HL-60 (cell line): Measurements from ENCODE around the gene SLC39A6.

Source experiments
- DNase-seq, 2 experiments: peaks; one replicate each; pipeline ENCODE4 v3.0.0-alpha.2; 2010 to 2020; ENCODE audit warnings: low read depth in 1 of 2, low spot score in 1 of 2
- H3K27ac ChIP-seq: fragments of 250-450 bp; sonication (Bioruptor Pico); replicated peaks from 2 replicates; pipeline ENCODE4 v1.5.1; 2020; ENCODE audit warnings: mild to moderate bottlenecking, moderate library complexity
- H3K27me3 ChIP-seq: fragments of 250-450 bp; sonication (Bioruptor Pico); 2 replicates; pipeline ENCODE4 v1.5.1; 2021; ENCODE audit warnings: mild to moderate bottlenecking, moderate library complexity; ENCODE audit not compliant: insufficient read depth, poor library complexity, severe bottlenecking
- H3K4me3 ChIP-seq: replicated peaks from 2 replicates; pipeline ENCODE4 v1.5.1; 2011; ENCODE audit warnings: mild to moderate bottlenecking, control low read depth, low read length; ENCODE audit not compliant: insufficient read depth
- GABPA ChIP-seq: IDR thresholded peaks from 2 replicates; pipeline ENCODE4 v1.6.1; 2012; ENCODE audit warnings: low read depth
- POLR2AphosphoS5 ChIP-seq: IDR thresholded peaks from 2 replicates; pipeline ENCODE4 v1.6.1; 2012; ENCODE audit warnings: low read depth
- SPI1 ChIP-seq: IDR thresholded peaks from 2 replicates; pipeline ENCODE4 v1.6.1; 2012; ENCODE audit warnings: low read depth, mild to moderate bottlenecking, borderline replicate concordance
- TF ChIP-seq, protein P1 (sequence below): IDR thresholded peaks from one replicate; pipeline ENCODE4 v1.5.1; 2011; ENCODE audit warnings: low read length, control low read depth, inconsistent platforms; ENCODE audit not compliant: insufficient read depth
- TF ChIP-seq, protein P2 (sequence below): IDR thresholded peaks from 2 replicates; pipeline ENCODE4 v1.6.1; 2012; ENCODE audit warnings: low read depth; ENCODE audit not compliant: insufficient replicate concordance

Gene SLC39A6

DNA sequence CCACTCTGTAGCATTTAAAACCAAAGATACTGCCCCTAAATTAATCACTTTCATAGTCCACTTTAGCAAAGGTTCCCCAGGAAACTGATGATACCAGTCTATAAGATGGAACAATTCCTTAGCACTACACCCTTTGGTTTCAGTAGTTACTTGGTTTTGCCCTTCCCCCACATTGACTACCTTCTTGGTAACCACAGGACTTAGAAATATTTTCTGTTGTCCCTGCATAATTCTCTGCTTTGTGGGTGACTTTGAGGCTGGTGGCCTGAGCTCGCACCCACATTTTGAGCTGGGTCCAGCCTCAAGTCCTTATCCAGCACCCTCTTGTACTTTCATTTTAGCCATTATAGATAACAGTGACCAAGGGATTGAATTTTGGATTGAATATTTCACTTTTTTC lies 23.6 kb upstream of the SLC39A6 start:
- TF ChIP-seq, protein P1, sequence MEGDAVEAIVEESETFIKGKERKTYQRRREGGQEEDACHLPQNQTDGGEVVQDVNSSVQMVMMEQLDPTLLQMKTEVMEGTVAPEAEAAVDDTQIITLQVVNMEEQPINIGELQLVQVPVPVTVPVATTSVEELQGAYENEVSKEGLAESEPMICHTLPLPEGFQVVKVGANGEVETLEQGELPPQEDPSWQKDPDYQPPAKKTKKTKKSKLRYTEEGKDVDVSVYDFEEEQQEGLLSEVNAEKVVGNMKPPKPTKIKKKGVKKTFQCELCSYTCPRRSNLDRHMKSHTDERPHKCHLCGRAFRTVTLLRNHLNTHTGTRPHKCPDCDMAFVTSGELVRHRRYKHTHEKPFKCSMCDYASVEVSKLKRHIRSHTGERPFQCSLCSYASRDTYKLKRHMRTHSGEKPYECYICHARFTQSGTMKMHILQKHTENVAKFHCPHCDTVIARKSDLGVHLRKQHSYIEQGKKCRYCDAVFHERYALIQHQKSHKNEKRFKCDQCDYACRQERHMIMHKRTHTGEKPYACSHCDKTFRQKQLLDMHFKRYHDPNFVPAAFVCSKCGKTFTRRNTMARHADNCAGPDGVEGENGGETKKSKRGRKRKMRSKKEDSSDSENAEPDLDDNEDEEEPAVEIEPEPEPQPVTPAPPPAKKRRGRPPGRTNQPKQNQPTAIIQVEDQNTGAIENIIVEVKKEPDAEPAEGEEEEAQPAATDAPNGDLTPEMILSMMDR, result no peak
- TF ChIP-seq SPI1 (no peak), POLR2AphosphoS5 (no peak), GABPA (no peak)
- TF ChIP-seq, protein P2, sequence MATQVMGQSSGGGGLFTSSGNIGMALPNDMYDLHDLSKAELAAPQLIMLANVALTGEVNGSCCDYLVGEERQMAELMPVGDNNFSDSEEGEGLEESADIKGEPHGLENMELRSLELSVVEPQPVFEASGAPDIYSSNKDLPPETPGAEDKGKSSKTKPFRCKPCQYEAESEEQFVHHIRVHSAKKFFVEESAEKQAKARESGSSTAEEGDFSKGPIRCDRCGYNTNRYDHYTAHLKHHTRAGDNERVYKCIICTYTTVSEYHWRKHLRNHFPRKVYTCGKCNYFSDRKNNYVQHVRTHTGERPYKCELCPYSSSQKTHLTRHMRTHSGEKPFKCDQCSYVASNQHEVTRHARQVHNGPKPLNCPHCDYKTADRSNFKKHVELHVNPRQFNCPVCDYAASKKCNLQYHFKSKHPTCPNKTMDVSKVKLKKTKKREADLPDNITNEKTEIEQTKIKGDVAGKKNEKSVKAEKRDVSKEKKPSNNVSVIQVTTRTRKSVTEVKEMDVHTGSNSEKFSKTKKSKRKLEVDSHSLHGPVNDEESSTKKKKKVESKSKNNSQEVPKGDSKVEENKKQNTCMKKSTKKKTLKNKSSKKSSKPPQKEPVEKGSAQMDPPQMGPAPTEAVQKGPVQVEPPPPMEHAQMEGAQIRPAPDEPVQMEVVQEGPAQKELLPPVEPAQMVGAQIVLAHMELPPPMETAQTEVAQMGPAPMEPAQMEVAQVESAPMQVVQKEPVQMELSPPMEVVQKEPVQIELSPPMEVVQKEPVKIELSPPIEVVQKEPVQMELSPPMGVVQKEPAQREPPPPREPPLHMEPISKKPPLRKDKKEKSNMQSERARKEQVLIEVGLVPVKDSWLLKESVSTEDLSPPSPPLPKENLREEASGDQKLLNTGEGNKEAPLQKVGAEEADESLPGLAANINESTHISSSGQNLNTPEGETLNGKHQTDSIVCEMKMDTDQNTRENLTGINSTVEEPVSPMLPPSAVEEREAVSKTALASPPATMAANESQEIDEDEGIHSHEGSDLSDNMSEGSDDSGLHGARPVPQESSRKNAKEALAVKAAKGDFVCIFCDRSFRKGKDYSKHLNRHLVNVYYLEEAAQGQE, result no peak
- no peak for DNase-seq
- H3K27ac ChIP-seq, result no peak overlapping the region
- no peaks in the 10 kb centered on the region for H3K27me3 ChIP-seq
- no peak overlapping the region for H3K4me3 ChIP-seq

DNA sequence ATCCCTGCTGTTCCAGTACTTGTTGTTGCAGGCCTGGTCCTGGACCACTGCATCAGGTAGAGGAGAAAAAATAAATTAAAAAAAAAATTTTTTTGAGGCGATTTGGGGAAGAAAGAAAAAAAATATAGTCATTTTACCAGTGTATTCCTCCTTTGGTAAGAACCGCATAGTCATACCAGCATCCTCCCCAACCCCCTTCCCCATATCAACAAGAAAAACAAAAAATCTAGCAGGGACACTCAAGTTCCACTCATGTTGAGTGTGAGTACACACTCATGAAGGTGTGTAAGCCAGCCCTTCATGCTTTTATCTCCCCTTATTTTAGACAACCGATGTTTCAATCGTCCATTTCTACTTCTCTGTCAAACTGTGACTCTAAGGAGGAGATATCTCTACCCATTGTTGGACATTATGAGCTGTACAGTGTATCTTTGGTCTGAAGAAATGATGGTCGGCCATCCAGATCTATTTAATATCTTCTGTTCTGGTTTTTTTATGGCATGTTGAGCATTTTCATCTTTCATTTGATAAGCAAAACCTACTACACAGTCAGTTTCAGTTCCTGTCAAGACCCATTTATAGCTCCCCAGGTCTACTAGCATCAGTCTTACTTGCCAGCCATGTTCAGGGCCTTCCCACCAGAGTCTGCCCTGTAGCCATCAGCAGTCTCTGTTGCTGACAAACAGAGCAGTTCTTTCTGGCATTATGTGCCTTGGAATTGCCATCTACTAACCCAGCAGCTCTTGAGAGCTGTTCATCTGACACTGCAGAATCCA lies 20.6 kb upstream of the SLC39A6 start:
- DNase-seq, result no peak
- Histone ChIP-seq H3K4me3 (no peak overlapping the region), H3K27me3 (no peaks in the 10 kb centered on the region), H3K27ac (no peak overlapping the region)
- TF ChIP-seq, protein P1, result no peak
- TF ChIP-seq SPI1 (no peak), POLR2AphosphoS5 (no peak)
- TF ChIP-seq, protein P2, result no peak

DNA sequence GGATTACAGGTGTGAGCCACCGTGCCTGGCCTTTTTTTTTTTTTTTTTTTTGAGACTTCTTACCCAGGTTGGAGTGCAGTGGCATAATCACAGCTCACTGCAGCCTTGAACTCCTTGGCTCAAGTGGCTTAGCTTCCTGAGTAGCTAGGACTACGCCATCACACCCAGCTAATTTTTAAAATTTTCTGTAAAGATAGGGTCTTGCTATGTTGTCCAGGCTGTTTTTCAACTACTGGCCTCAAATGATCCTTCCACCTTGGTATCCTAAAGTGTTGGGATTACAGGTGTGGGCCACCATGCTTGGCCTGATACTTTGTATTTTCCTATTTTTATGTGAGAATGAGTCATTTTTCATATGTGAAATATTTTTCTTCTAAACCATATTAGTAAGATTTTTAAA lies 14.3 kb upstream of the SLC39A6 start:
- TF ChIP-seq SPI1 (no peak), GABPA (no peak), POLR2AphosphoS5 (no peak)
- TF ChIP-seq, protein P2, result no peak
- TF ChIP-seq, protein P1, result no peak
- no peak for DNase-seq

More for the DNA sequence above, 14.3 kb upstream of the SLC39A6 start:
- no peaks in the 10 kb centered on the region for H3K27me3 ChIP-seq
- no peak overlapping the region for H3K27ac ChIP-seq
- no peak overlapping the region for H3K4me3 ChIP-seq
